GM12878 (cell line): ENCODE measurements around the gene SMOC2. TPM values are rescaled to one million over a fixed set of nuclear protein-coding genes. Genes with fewer than 3 reads are reported as not detected.

Experiments
- BCLAF1 ChIP-seq: fragments of 450-650 bp; IDR thresholded peaks from 2 replicates; pipeline ENCODE4 v1.6.1; 2017; ENCODE audit warnings: antibody characterized with exemption, mild to moderate bottlenecking, moderate library complexity
- CHD1 ChIP-seq: IDR thresholded peaks from 2 replicates; pipeline ENCODE4 v1.6.1; 2012; ENCODE audit warnings: low read depth, low read length, improper control_type of control experiment
- CHD4 ChIP-seq: fragments of 200-600 bp; sonication (generic); IDR thresholded peaks from 2 replicates; pipeline ENCODE4 v1.6.1; 2016; ENCODE audit warnings: mild to moderate bottlenecking
- EGR1 ChIP-seq, 2 experiments: IDR thresholded peaks; 1 replicate in 1 of 2; 2 replicates in 1 of 2; pipeline ENCODE4 v1.6.1; 2011 to 2012; ENCODE audit warnings: low read depth in 2 of 2, low read length in 2 of 2, borderline replicate concordance in 1 of 2, mild to moderate bottlenecking in 1 of 2, moderate library complexity in 1 of 2
- GATAD2B ChIP-seq: fragments of 450-650 bp; conservative IDR thresholded peaks from 2 replicates; pipeline ENCODE4 v1.6.1; 2017; ENCODE audit warnings: low read depth, mild to moderate bottlenecking, moderate library complexity
- KAT2A ChIP-seq: conservative IDR thresholded peaks from 2 replicates; pipeline ENCODE4 v1.6.1; 2011; ENCODE audit warnings: low read depth, low read length; ENCODE audit not compliant: control insufficient read depth
- MTA2 ChIP-seq: fragments of 450-650 bp; IDR thresholded peaks from 2 replicates; pipeline ENCODE4 v1.6.1; 2016; ENCODE audit warnings: low read depth, mild to moderate bottlenecking, moderate library complexity
- NRF1 ChIP-seq: conservative IDR thresholded peaks from 2 replicates; pipeline ENCODE4 v1.6.1; 2011; ENCODE audit warnings: mild to moderate bottlenecking, low read depth, low read length, improper control_type of control experiment
- PBX3 ChIP-seq: IDR thresholded peaks from 2 replicates; pipeline ENCODE4 v1.6.1; 2011; ENCODE audit warnings: mild to moderate bottlenecking, low read depth, low read length, moderate library complexity; ENCODE audit not compliant: insufficient replicate concordance
- POLR2AphosphoS5 ChIP-seq: IDR thresholded peaks from 2 replicates; pipeline ENCODE4 v1.6.1; 2011; ENCODE audit warnings: mild to moderate bottlenecking, low read length, inconsistent platforms
- RELA ChIP-seq: fragments of 450-650 bp; IDR thresholded peaks from 2 replicates; pipeline ENCODE4 v1.8.0; 2014; ENCODE audit warnings: borderline replicate concordance; ENCODE audit not compliant: partially characterized antibody
- polyA plus RNA-seq, 11 experiments: library from polyadenylated mRNA; depleted of rRNA in 4 of 11; unstranded in 6 of 11; stranded (reverse) in 5 of 11; fragments of >200 nt; fragmentation: Nextera tagmentation in 4 of 11; fragmentation: Illumina TruSeq in 1 of 11; extraction: Ambion mirVana in 4 of 11; extraction: Trizol in 1 of 11; gene quantifications; 1 replicate in 1 of 11; 2 replicates in 10 of 11; pipeline versions ENCODE4 v1.2.1 to v1.2.3, GENCODE V29; 2011 to 2016; ENCODE audit warnings: inconsistent platforms in 2 of 11, missing spikeins in 2 of 11, low read depth in 1 of 11
- total RNA-seq, 4 experiments: library from RNA; depleted of rRNA in 3 of 4; stranded (reverse); fragments of >200 nt in 3 of 4; fragmentation: Illumina TruSeq in 1 of 4; extraction: Trizol in 1 of 4; gene quantifications; 2 replicates each; pipeline versions ENCODE4 v1.2.1 to v1.2.3, GENCODE V29; 2013 to 2021

Gene SMOC2
- total and polyA plus RNA-seq, 10 of the 15 experiments (the other 5 are each of a cell fraction or from before 2014, with no cell fraction given): 0.10 to 0.12 TPM; not detected in 8

- TF ChIP-seq RELA: no peak
- TF ChIP-seq PBX3: no peak
- no peak for TF ChIP-seq KAT2A
- no peak for TF ChIP-seq EGR1 (IDR thresholded peaks at IDR 0.05; ENCODE audit: borderline replicate concordance in 1 of 2, low read depth in 2 of 2, low read length in 2 of 2)
- no peak for TF ChIP-seq CHD4
- TF ChIP-seq CHD1: no peak
- TF ChIP-seq POLR2AphosphoS5: no peak
- no peak for TF ChIP-seq NRF1
- no peak for TF ChIP-seq MTA2
- TF ChIP-seq BCLAF1: no peak
- no peak for TF ChIP-seq GATAD2B
Observed at GRCh38 chr6:168576388-168576787, 135.4 kb downstream of the SMOC2 start (continued).
